GDM1 (cell line): ENCODE results near the gene EFS.
"Not testable (repeated sequence)": the region's sequence is repeated elsewhere in the genome, so short reads cannot be mapped to it uniquely, and the experiment has no call there.

ENCODE experiments used
- DNase-seq: peaks from one replicate; lab custom pipeline; 2025; lab: John Stamatoyannopoulos, UW

The EFS gene

DNA sequence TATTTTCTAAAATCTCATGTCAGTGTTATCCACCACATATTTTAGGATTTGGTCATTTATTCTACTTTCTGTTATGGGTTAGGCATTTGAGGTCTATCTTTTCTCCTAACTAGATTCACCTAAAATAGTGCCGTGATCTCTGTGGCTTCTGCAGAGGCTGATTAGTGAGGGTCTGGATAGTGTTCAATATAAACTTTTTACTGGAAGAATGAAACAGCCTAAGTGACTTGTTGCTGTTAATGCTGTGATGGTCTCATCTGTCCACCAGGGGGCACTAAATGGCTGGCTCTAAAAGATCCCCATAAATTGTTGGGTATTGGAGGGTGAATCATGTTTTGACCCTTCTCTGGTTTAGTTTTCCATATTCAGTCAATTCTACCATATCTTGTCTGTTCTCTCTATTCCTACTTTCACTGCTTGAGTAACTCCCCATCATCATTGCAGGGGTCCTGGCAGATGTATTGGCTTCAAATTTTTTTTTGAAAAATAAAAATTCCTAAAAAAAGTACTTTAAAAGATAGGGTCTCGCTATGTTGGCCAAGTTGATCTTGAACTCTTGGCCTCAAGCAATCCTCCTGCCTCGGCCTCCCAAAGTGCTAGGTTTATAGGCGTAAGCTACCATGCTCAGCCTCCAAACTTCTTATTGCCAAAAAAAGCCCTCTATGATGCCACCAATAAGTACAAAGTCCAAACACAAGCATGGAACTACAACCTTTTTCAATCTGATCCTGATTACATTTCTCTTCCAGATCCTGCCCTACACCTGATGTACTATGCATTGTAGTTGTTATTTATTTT is 36.8 kb downstream of the EFS start:
- peak; percentile 58 for DNase-seq

DNA sequence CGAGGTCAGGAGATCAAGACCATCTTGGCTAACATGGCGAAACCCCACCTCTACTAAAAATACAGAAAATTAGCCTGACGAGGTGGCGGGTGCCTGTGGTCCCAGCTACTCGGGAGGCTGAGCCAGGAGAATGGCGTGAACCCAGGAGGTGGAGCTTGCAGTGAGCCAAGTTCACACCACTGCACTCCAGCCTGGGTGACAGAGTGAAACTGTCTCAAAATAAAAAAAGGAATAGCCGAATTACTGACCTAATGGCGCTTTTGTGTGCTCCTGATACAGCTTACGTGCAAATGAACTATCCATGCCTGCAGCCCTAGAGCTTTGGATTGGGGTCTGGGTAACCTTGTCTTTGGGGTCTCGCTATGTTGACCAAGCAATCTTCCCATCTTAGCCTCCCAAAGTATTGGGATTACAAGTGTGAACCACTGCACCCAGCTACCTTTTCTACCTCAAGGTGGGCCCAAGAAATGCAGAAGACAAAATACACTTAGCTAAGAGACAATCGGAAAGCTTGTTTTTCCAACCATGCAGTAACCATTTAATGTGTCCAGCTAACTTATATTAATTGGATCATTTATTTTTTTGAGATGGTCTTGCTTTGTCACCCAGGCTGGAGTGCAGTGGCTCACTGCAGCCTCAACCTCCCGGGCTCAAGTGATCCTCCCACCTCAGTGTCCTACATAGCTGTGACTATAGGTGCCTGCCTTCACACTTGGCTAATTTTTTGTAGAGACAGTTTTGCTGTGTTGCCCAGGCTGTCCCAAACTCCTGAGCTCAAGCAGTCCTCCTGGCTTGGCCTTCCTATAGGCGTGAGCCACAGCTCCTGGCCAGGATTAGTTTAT is 38.3 kb downstream of the EFS start:
- no peak for DNase-seq

DNA sequence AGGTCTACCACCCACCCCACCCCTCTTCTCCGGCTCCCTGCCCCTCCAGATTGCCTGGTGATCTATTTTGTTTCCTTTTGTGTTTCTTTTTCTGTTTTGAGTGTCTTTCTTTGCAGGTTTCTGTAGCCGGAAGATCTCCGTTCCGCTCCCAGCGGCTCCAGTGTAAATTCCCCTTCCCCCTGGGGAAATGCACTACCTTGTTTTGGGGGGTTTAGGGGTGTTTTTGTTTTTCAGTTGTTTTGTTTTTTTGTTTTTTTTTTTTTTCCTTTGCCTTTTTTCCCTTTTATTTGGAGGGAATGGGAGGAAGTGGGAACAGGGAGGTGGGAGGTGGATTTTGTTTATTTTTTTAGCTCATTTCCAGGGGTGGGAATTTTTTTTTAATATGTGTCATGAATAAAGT is 39.2 kb downstream of the EFS start:
- not testable (repeated sequence) for DNase-seq

DNA sequence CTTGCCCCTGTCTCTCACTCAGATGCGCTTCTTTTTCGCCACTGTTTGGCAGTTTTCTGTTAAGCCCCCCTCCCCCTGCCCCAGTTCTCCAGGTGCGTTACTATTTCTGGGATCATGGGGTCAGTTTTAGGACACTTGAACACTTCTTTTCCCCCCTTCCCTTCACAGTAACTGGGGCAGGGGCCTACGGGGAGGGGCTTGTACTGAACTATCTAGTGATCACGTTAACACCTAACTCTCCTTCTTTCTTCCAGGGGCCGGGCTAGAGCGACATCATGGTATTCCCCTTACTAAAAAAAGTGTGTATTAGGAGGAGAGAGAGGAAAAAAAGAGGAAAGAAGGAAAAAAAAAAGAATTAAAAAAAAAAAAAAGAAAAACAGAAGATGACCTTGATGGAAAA is 40.0 kb downstream of the EFS start:
- DNase-seq = no peak

DNA sequence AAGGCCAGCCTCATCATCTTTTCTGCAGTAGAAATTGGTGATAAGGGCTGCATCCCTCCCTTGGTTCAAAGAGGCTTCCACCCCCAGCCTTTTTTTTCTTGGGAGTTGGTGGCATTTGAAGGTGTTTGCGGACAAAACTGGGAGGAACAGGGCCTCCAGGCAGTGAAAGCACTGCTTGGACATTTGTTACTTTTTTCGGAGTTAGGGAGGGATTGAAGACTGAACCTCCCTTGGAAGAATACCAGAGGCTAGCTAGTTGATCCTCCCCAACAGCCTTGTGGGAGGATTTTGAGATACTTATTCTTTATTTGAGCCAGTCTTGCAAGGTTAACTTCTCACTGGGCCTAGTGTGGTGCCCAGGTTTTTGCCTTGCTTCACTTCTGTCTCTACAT is 40.5 kb downstream of the EFS start:
- no peak for DNase-seq

DNA sequence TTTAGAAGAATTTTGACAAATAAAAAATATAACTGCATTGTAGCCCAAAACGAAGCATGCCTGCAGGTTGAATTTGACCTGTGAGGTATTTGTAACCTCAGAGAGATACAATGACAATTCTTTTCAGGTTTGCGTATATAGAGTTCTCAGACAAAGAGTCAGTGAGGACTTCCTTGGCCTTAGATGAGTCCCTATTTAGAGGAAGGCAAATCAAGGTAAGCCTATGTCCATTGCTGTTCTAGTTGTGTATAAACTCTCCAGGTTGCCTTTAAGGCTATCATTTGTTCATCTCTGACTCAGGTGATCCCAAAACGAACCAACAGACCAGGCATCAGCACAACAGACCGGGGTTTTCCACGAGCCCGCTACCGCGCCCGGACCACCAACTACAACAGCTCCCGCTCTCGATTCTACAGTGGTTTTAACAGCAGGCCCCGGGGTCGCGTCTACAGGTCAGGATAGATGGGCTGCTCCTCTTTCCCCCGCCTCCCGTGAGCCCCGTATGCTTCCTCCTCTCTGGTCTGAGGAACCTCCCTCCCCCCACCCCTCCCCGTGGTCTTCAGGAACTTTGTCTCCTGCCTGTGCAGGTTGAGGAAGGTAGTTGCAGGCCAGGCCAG is 41.0 kb downstream of the EFS start:
- no peak for DNase-seq

DNA sequence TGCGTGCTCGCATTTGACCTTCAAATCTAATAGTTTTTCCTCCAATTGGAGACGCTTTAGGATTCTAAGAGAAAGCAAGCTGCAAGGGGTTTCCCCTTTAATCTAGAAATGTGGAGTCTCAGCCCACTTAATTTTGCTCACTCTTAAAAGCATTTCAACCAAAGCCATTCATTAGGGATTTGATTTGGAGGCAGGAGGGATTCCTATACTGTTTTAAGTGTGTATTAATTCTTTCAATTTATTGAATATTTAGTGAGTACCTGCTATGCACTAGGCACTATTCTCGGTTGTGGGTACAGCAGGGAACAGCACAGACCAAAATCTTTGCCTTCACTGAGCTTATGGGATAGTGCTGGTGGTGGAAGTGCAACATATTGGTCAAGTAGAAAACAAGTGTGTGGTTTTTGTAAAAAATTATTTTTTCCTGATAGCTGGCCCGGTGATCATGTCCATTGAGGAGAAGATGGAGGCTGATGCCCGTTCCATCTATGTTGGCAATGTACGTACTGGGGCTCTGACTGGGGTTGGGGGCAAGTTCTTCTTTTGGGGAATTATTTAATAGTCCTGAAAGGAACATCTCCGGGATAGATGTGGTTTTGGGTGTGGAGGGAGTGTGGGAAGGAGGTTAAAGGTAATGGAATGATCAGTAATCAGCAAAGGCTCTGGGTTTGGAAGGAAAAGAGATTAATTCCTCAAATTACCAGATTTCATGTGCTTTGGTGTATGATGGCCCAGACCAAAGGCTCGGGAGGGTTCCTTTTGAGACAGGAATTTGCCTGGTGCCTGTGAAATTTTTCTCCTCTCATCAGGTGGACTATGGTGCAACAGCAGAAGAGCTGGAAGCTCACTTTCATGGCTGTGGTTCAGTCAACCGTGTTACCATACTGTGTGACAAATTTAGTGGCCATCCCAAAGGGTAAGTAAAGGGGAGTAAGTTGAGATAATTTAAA is 42.1 kb downstream of the EFS start:
- DNase-seq = no peak

DNA sequence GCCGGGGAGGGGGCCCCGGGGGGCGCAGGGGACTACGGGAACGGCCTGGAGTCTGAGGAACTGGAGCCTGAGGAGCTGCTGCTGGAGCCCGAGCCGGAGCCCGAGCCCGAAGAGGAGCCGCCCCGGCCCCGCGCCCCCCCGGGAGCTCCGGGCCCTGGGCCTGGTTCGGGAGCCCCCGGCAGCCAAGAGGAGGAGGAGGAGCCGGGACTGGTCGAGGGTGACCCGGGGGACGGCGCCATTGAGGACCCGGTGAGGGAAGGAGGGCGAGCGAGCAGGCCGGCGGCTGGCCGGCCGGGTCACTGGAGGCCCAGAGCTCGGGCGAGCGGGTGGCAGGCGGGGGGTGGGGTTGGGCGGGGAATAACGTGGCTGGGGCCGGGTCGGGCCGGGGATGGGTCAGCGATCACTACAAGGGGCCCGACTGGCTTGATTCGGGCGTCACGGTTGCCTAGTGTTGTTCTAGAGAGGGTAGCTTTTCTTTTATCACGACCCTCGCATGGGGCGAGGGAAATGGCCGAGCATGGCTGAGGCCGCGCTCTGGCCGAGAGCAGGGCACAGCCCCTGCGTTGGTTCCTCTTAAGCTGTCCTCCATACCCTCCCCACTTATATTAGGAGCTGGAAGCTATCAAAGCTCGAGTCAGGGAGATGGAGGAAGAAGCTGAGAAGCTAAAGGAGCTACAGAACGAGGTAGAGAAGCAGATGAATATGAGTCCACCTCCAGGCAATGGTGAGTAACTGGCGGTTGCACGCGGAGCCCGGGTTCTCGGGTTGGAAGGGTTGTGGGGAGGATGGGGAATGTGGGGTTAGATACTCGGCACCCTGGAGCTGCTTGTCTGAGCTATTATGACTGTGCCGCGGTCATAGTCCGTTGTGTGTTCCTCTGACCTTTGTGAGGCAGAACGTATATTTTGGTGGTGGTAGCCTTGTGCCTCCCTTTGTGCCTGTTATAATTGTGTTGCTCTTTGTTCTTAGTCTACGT is 43.1 kb downstream of the EFS start:
- DNase-seq = no peak

DNA sequence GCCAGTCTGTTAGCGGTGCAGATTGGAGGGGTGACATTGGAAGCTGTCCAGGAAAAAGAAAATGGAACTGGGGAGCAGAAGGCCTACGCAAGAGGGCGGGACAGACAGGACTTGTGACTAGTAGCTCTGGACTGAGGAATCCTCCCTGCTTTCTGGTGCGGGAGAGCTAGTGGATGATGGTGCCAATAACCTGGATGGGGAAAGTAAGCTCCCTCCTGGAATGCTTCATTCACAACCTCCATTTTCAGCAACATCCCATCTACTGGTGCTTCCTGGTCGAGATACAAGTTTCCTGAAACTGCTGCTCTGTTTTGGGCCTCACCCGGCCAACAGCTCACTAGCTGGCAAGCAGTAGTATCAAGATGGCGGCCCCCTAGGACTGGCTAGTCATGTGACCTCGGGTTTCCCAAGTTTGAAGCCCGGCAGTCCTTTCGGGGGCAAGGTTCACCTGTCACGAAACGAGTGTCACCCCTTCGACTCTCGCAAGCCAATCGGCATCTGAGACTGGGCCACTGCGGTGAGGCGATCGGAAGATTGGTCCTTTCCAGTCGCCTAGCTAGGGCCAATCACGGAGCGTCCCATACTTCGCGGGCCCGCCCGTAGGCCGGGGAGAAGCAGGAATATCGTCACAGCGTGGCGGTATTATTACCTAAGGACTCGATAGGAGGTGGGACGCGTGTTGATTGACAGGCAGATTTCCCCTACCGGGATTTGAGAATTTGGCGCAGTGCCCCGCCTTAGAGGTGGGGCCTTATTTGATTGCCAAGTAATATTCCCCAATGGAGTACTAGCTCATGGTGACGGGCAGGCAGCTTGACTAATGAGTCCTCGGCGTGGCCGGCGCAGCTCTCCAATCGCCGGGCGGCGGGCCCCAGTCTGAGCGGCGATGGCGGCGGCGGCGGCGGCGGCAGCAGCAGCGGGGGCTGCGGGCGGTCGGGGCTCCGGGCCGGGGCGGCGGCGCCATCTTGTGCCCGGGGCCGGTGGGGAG is 44.1 kb downstream of the EFS start, which contains the start of gene PABPN1:
Gene PABPN1 (plus strand): TSS at position 874 of the 988 bp plus-strand sequence. CDS start 13 bp downstream, at position 887.
- DNase-seq = peak; percentile 100

DNA sequence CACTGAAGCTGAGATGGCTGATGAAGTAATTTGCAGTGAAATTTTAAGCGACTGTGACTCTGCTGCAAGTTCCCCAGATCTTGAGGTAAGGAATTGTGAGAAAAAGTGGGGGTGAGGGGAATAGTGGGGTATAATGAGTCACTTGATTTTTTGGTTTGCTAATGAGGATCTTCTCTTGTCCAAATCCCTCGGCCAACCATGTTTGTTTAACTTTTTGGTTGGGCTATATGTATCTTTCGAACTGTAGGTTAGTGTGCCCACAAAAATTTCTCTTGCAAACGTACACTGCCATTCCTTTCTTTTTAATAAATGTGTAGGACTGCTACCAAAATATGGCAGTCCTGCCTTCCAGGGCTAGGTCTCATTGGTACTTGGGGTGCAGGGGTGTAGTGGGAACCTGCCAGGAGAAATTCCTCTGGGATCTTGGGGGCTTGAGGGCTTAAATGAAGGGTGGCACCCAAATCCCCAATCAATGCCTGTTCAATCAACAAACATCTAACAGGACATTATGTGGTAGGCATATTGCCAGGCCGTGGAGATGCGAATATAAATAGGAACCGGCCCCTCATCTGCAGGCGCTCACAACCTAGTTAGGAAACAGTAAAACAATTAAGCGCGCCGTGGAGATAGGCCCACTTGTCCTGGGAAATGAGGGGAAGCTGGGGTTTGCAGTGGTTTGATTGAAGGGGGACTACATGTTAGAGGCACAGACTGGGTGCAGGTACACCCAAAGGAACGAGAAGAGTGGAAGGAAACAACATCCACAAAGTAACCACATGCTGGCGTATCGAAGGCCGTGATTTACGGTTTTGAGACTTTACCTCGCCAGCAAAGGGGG is 45.0 kb downstream of the EFS start:
- no peak for DNase-seq

DNA sequence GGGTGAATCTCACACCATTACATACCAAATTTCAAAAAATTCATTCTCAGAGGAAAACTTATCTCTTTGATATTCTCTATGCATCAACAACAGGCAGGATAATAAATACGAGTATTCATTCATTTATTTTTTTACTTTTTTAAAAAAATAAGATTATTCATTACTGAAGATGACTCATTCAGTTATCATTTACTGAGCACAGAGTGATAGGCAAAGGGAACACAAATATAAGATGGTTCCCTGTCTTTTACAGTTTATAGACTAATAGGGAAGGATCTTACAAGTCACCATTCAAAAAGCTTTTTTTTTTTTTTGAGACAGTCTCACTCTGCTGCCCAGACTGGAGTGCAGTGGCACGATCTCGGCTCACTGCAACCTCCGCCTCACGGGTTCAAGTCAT is 48.7 kb downstream of the EFS start:
- no peak for DNase-seq

DNA sequence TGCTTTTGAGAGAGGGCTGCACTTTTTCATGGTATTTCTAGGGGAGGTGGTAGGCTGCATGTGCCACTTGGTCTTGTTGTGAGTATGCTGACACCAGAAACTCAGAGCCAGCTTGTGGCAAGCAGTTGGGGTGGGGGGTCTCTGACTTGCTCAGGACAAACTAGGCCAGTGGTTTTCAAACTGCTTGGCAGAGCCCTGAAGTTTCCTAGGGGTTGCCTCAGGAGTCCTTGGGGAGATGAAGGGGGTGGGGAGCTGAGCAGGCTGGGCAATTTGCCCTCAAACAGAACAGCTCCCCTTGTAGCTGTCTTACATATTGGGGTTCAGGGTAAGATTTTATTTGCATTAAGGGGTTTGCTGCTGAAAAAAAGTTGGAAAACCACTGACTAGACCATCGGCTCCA is 54.4 kb downstream of the EFS start:
- DNase-seq = no peak

DNA sequence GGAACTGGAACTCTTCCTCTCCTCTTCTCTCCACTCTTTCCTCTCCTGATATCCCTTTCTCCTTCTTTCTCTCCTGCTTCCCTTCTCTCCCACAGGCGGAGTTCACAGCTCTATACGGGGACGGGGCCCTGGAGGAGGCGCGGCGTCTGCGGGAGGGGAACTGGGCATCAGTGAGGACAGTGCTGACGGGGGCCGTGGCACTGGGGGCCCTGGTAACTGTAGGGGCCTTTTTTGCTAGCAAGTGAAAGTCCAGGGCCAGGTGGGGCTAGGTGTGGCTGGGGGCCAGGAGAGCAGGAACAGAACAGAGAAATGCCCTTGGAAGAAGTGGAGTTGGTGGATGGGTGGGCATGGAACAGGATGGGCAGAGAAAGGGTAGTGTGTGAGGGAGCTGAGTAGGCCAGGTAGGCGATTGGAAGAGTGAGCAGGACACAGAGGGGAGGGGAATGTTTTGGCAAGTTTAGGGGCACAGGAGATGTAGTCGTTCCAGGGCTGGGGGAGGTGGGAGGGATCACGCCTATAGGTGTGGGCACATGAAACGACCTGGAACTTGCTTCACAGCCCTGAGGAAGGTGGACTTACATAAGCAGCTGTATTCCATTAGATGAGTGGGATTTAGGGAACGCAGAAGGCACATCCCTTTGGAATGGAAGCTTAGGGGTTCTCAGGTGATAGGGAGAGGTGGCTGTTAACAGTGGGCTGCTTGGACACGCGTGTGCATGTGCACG is 56.1 kb downstream of the EFS start:
- DNase-seq = no peak

DNA sequence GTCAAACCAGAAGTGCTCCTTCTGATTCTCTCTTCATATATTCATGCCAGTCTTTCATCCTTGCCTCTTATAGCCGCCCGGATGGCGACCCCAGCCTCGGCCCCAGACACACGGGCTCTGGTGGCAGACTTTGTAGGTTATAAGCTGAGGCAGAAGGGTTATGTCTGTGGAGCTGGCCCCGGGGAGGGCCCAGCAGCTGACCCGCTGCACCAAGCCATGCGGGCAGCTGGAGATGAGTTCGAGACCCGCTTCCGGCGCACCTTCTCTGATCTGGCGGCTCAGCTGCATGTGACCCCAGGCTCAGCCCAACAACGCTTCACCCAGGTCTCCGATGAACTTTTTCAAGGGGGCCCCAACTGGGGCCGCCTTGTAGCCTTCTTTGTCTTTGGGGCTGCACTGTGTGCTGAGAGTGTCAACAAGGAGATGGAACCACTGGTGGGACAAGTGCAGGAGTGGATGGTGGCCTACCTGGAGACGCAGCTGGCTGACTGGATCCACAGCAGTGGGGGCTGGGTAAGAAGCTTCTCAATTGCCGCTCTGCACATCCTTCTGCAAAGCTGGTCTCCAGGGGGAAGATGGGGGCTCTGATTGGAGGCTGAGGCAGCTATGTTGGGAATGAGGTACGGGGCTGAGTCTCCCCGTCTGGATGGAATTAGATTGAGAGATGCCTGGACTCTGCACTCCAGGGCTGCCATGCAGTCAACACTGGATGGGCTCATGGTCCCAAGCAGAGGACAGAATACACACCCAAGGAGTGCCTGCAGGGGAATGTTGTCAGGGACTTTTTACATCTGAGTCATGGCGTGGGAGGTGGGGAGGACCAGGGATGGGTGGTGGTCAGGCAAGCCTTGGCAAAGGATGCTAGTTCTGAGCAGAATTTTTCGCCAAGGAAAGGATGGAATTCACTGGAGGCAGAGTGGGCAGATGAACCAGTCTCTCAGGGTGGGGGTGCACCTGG is 57.0 kb downstream of the EFS start:
- DNase-seq = no peak

DNA sequence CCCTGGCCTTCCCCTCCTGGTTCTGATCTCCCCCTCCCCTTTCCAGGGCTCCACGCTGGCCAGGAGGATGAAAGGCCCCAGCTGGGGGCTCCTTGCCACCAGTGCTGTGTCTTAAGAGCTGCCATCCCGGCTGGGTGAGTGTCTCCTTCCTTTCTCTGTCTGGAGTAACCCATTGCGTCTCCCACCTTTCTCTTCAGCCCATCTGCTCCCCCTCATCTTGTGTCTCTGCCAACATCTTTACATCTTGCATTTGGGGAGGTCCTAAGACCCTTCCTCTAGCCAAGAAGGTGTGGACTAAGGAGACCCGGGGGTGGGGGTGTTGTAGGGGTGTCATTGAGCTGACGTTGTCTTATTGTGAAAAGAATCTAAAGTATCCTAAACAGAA is 57.8 kb downstream of the EFS start:
- DNase-seq = no peak

DNA sequence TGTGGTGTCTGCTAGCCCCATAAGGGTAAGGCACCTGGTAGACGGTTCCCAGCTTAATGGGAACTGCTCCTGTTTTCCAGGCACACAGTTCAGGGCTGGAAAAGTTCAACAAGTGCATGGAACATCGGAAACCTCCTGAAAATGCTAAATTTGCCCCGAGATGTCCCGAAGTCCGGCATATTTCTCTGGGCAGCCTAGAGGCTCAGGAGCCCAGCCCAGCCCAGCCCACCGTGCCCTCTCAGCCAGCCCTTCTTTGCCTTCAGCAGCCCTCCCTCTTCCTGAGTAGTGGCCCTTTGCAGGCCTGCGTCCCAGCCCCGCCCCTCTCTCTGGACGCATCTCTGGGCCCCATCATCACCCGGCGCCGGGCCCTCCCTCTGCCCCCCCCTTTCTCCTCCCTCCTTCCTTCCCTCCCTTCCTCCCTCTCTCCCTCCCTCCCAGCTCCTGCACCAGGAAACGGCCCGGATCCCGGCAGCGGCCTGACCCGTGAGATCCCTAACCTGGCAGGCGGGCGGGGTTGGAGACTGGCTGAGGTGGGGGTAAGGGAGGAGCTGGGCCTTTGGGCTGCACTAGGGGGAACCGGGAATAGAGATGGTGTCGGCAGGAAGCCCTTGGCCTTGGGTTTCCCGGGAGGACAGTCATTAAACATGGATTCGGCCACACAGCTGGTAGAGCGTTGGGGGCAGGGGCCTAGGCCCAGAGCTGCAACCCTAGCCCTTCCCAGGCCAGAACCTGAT is 58.4 kb downstream of the EFS start, which contains the start of gene BCL2L2:
Gene BCL2L2 (plus strand): TSS at position 422 of the 734 bp plus-strand sequence. CDS start 935 bp downstream, outside the sequence.
- peak; percentile 78 for DNase-seq
